Tibial nerve (tissue), 4 donors: ENCODE measurements around the gene CRELD1.

Experiments
- EP300 ChIP-seq, 2 donors: sonication (generic); formaldehyde crosslinking; IDR thresholded peaks; one replicate each; pipeline ENCODE4 v1.6.1; 2017; ENCODE audit warnings: antibody characterized with exemption in 2 of 2, mild to moderate bottlenecking in 1 of 2
- POLR2A ChIP-seq, 2 donors: fragments of 450-650 bp; IDR thresholded peaks; one replicate each; pipeline ENCODE4 v1.6.1; 2017; ENCODE audit warnings: antibody characterized with exemption in 2 of 2, mild to moderate bottlenecking in 2 of 2, moderate library complexity in 2 of 2
- TF ChIP-seq, protein P1 (sequence below), 5 experiments: fragments of 200-600 bp in 3 of 5; fragments of 450-650 bp in 2 of 5; sonication (generic) in 3 of 5; IDR thresholded peaks; one replicate each; pipeline ENCODE4 v1.5.1; 2016 to 2019; ENCODE audit warnings: antibody characterized with exemption in 5 of 5, mild to moderate bottlenecking in 3 of 5, moderate library complexity in 2 of 5

DNA sequence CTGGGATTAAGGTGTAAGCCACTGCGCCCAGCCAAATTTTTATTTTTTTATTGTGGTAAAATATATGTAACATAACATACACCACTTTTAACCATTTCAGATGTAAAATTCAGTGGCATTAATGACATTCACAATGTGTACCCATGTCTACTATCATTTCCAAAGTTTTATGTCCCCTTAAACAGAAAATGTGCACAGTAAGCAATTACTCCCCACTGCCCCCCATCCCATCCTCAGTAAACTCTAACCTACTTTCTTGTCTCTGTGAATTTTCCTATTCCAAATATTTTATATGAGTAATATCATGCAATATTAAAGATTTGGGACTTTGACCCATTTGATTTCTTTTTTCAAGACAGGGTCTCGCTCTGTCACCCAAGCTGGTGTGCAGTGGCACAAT lies 33.2 kb downstream of the CRELD1 start:
- TF ChIP-seq, protein P1, sequence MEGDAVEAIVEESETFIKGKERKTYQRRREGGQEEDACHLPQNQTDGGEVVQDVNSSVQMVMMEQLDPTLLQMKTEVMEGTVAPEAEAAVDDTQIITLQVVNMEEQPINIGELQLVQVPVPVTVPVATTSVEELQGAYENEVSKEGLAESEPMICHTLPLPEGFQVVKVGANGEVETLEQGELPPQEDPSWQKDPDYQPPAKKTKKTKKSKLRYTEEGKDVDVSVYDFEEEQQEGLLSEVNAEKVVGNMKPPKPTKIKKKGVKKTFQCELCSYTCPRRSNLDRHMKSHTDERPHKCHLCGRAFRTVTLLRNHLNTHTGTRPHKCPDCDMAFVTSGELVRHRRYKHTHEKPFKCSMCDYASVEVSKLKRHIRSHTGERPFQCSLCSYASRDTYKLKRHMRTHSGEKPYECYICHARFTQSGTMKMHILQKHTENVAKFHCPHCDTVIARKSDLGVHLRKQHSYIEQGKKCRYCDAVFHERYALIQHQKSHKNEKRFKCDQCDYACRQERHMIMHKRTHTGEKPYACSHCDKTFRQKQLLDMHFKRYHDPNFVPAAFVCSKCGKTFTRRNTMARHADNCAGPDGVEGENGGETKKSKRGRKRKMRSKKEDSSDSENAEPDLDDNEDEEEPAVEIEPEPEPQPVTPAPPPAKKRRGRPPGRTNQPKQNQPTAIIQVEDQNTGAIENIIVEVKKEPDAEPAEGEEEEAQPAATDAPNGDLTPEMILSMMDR (IDR thresholded peaks at IDR 0.05): no peak
- TF ChIP-seq POLR2A (IDR thresholded peaks at IDR 0.05): no peak
- TF ChIP-seq EP300 (IDR thresholded peaks at IDR 0.05): no peak
